HG03521 (cell line): ENCODE measurements around the gene TULP1.
"Not testable (repeated sequence)": the region's sequence is repeated elsewhere in the genome, so short reads cannot be mapped to it uniquely, and the experiment has no call there.

ENCODE experiments used
- ATAC-seq: cut with Tn5 transposase; IDR thresholded peaks from one replicate; pipeline ENCODE4 v1.9.1; 2021; ENCODE audit warnings: mild to moderate bottlenecking, moderate library complexity; ENCODE audit not compliant: unreplicated experiment

Gene TULP1

DNA sequence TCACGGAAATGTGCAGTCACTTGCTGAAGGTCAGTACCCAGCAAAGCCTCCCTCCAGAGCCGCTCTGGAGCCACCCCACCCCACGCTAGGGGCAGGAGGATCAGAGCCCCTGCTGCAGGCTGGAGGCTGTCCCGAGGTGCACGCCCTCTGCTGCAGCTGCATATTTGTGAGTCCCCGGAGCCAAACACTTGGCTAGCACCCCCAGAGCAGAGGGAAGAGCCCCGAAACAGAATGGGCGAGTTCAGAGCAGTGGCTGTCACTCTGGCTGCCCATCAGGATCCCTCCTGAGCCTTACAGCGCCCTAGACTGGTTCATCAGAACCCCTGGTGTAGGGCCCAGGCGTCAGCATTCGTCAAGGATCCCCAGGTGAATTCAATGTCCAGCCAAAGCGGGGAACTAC, 9.5 kb upstream of the TULP1 start:
- ATAC-seq: no peak

DNA sequence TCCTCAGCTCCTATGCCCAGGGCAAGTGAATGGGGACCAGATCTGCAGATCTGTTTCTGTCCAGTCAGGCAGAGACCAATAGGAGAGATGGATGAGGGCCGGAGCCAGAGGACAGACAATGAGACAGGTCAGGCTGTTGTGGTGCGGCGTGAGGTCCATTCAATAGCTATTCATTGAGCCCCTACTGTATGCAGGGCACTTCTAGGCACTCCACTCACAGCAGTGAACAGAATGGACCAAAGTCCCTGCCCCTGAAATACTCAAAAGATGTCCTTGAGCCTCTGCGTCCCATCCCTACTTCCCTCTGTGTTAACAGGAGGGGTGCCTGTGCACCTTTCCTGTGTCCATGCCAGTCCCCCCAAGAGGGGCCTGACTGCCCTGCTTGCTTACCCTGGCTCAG, 8.5 kb upstream of the TULP1 start:
- ATAC-seq: no peak

DNA sequence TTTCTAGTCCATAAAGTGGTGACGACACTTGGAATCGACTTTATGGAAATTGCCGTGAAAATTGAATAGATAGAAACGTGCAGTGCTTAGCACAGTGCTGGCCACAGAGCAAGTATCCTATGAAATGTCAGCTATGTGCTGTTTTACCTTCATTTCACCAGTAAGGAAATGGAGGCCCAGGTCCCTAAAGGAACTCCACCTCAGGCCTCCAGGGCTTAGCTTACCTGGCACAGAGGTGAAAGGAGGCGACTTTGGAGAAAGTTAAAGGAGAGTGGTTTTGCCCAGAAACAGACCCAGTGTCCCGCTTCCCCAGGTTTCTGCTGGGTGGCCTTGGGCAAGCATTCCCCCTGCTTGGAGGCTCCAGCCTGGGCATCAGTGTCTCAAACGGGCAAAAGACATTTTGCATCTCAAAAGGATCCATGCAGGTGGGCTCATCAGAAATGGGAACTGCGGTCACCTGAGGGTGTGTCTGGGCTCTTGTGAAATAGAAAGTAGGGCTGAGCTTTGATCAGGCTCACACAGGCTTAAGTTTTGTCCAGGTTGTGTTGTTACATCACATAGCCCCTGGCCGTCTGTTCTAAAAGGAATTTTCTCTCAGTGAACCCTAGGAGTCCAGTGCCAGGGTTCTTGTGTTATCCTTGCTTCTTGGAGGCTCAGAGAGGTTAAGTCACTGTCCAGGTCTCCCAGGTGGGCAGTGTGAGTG, 6.8 kb upstream of the TULP1 start:
- no peak for ATAC-seq

DNA sequence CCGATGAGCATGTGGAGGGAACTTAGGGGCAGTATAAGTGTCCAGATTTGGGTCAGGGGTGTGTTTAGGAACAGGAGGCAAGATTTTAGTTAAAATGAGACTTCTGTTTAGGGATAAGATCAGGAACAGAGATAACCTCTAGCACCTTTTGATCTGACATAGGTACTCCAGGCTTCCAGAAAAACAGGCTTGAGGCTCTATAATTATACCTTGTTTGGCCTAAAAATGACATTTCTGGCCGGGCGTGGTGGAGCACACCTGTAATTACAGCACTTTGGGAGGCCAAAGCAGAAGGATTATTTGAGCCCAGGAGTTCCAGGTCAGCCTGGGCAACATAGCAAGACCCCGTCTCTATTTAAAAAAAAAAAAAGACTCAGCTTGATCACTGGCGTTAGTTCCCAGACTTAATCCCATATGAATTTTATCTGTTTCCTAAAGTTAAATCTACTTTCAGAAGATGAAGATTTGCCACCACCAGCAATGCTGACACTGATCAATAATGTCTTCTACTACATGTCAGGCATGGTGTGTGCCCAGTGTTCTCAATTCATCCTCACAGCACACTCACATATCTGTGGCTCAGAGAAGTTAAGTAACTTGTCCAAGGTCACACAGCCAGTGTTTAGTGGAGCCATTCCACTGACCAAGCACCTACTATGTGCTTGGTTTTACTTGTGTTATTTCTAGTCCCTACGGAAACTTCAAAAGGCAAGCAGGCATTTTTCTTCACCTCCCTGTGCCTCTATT, 6.0 kb upstream of the TULP1 start:
- no peak for ATAC-seq

DNA sequence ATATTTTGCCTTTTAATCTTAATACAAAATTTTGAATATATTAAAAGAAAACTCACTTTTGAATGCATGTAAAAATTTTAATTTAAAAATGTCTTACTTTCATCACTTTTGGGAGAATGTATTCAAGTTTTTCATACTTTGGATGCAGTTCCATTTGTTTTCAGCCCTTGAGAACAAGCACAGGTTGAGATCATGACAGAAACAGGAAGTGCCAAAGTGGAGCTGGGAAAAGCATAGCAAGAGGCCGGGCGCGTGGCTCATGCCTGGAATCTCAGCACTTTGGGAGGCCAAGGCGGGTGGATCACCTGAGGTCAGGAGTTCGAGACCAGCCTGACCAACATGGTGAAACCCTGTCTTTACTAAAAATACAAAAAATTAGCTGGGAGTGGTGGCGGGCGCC, 5.3 kb upstream of the TULP1 start:
- not testable (repeated sequence) for ATAC-seq

DNA sequence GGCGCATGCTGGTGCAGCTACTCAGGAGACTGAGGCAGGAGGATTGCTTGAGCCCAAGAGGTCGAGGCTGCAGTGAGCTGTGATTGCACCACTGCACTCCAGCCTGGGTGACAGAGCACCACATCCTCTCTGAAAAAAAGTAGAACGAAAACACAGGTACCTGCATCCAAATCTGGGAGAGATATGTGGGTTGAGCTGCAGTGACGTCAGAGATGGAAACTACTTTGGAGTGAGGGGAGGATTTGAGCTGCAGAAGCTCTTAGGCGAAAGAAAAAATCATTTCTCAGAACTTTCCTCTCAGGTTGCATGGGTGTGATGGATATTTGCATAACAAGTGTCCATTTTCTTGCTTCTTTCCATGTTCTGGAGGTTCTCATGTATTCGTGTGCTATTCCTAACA, 4.0 kb upstream of the TULP1 start:
- ATAC-seq: no peak

DNA sequence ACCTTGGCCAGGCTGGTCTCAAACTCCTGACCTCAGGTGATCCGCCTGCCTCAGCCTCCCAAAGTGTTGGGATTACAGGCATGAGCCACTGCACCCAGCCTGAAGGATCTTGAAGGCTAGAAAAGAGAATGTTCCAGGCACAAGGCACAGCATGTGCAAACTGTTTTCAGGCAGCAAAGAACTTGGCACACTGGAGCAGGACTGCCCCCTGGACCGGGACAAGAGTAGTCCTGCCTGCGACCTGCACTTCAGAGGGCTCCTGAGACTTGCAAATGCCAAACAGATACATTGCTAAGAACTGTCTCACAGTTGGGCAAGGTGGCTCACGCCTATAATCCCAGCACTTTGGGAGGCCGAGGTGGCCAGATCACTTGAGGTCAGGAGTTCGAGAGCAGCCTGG, 3.2 kb upstream of the TULP1 start:
- not testable (repeated sequence) for ATAC-seq

DNA sequence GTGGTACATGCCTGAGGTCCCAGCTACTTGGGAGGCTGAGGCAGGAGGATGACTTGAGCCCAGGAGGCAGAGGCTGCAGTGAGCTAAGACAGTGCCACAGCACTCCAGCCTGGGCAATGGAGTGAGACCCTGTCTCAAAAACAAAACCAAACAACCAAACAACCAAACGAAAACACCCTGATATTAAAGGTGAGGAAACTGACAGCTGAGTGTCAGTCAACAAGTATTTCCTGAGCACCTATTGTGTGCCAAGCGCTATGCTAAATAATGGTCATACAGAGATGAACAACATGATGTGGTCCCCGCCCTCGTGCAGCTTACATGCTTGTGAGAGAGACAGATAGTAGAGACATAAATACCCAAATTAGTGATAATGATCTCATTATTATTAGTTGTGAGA, 1.9 kb upstream of the TULP1 start:
- ATAC-seq: no peak

DNA sequence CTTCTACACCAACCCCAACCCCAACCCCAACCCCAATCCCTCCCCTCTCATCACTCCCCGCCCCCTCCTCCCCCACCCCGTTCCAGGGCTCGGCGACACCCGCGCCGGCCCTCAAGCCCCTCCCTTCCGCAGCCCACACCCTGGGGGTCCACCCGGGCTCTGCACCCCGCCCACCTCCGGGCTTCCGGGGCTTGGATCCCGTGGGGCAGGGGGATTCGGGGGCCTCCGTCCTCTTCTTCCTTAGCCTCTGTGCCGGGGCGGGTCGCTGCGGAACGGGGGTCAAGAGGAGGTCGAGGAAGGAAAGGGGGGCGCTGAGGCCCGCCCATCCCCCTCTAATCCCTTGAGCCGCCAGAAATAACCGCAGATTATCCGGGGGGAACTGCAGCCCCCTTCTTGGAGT, 690 bp downstream of the TULP1 start:
- ATAC-seq: no peak

DNA sequence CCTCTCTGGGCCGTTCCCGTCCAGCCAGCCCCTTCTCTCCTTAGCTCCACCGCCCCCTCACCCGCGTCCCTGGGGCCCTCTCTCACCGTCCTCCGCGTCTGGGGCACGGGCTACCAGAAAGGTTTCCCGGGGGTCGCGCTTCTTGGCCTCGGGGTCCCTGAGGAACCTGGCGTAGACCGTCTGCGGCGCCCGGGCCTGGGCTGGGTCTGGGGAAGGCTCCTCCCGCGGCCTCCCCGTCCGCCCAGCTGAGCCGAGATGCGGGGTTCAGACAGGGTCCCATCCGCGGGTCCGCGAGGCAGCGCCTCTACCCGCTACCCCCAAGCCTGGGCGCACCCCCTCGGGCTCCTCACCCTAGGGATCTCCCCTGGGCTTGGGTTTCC, 1.1 kb downstream of the TULP1 start:
- ATAC-seq: no peak

DNA sequence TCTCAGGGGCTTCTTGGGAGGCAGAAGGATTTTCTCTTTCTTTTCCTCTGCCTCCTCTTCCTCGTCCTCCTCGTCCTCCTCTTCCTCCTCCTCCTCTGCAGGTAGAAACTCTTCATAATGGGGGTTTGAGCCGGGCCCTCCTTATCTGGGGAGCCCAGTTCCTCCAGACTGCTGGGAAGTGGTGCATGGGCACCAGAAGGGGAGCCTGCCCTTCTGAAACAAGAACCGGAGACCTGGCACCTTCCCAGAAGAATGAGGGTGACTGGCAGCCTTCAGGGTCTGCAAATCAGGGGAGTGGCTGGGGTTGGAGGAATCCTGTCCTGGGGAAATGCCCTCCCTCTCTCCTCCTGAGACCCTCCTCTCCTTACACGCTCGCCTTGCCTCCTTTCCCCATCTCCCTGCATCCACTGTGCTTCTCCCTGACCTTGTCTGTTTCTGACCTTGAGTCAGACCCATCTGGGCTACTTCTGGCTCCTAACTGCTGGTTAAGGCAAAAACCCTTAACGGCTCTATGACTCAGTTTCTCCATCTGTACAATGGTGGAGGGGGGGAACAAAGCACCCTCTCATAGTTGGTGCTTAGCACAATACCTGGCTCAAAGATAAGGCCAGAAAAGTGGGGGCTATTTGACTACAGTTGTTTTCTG, 1.7 kb downstream of the TULP1 start:
- ATAC-seq: no peak

DNA sequence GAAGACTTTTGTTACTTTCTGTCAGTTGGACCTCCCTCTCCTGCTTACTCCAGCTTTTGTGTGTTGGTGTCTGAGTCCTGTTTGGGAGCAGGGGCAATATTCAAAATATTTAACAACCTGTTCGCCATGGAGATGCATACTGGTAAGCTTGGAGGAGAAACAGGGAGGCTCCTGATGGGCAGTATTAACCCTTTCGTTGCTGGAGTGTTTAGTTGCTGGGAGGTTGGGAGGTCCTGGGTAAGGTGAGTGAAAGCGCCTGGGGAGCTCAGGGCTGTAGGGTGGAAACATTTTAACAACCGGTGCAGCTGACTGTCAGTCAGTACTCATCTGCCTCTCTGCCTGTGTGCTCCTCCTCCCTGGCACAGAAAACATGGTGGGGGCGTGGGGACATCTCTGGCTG, 4.2 kb downstream of the TULP1 start:
- ATAC-seq: no peak

DNA sequence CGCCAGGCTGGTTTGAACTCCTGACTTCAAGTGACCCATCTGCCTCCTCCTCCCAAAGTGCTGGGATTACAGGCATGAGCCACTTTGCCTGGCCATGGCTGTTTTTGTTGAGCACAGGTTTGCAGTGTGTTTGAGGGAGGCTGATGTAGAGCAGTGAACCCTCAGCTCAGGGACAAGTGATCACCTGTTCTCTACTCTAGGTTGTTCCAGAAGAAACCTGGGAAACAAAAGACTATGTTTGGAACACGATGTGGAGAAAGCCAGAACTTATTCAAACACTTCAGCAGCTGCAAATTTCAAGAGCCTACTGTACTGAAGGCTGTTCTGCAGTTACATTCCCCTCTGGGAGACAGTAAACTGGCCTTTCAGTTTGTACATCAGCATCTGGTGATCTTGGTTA, 4.7 kb downstream of the TULP1 start:
- ATAC-seq: no peak

DNA sequence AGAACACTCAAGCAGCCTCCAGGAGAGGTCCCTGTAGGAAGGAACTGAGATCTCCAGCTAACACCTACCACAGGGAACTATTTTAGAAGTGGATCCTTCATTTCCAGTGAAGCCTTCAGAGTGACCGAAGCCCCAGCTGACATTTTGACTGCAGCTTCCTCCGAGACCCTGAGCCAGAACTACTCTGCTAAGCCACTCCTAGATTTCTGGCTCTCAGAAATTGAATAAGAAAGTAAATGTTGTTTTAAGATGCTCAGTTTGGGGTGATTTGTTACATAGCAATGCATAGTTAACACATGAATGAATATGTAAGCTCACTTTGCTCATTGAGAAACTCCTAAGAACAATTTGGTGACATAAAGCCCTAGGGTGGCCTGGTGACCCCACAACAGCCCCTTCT, 5.5 kb downstream of the TULP1 start:
- no peak for ATAC-seq

DNA sequence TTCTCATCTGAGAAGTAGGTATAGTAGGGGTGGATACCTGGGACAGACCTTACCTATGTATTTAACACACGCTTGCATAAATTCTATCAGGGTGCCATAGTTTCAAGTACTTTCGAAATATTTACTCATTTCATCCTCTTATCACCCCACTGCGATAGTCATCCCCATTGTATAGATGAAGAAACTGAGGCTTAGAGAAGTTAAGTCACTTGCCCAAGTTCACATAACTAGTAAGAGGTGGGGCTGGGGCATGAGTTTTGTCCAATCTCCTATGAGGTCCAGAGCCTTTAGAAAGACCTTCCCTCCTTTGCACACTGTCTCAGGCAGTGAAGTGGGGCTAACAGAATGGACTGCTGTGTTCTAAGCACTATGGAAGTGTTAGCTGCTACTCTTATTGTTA, 6.2 kb downstream of the TULP1 start:
- ATAC-seq: no peak

DNA sequence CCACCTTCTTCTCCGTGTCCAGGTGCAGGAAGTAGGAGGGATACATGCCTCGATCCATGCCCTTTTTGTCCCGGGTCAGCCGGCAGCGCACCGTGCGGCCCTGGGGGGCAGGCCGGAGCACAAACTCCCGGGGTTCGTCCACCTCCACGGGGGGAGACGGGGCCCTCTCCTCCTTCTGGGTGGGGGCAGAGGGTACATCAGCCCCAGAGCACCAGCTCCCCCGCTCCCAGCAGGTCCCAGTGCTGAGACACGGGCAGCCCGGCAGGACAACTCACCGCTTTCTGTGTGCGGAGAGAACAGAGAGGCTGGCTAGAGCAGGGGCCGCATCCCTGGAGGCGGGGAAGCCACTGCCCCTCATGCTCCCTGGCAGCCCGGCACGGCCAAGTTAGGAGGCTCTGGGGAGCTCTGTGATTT, 6.7 kb downstream of the TULP1 start:
- no peak for ATAC-seq

DNA sequence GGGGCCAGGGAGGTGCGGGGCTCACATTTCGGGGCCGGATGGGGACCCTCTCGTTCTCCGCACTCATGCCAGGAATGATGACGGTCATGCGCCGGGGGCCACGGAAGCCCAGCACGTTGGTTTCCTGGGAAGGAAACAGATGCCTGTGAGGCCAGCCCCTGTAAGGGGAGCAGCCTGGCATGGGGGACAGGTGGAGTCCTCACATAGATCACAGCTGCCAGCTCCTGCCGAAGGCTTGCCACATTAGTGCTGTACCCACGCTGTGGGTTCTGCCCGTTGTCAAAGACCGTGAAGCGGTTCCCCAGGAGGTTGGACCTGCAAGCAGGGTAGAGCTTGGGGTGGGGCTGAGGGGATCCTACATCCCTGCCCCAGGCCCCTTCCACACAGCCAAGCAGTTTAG, 9.2 kb downstream of the TULP1 start:
- ATAC-seq: no peak

DNA sequence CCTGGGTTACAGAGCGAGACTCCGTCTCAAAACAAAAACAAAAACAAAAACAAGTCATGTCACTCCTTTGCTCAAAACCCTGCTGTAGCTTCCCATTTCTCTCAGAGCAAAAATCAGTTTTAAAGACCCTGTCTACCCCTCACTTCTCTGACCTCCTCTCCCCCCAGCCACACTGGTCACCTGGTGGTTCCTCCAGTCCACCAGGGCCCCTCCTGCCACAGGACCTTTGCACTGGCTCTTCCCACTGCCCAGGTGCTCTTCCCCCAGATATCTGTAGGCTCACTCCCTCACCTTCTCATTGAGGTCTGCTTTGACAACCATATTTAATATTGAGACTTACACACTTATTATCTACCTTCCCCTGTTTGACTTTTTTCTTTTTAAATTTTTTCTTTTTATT, 10.9 kb downstream of the TULP1 start:
- ATAC-seq: no peak

DNA sequence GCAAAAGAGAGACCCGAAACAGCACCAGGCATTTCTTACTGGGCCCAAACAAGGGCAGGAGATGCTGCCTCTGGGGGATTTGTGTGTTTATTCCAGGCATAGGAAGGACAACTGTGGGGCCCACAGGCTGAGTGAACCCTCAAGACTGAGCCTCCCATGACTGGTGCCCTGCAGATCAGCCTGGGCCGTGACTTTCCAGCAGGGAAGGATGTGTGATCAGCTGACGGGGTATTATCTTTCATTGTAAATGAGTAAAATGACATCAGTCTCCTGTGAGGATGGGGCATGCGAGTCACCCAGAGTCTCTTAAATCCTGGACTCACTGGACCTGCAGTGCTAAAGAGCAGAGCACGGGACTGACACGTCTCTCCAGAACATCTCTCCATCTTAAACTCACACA, 11.9 kb downstream of the TULP1 start:
- ATAC-seq: no peak

DNA sequence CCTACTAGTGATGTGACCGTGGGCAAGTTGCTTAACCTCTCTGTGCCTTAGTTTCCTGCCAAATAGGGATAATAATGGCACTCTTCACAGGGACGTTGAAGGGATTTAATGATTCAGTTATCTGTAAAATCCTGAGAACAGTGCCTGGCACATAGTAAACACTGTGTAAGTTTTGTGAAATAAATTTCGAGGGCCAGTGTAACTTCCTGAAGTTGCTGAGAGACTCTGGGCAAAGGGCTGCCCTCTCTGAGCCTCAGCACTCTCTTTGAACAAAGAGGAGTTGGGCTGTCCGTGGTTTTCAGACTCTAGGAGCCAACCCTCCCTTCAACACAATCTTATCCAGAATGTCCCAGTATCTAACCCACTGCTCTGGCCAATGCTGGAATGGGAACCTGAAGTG, 13.3 kb downstream of the TULP1 start:
- ATAC-seq: no peak

DNA sequence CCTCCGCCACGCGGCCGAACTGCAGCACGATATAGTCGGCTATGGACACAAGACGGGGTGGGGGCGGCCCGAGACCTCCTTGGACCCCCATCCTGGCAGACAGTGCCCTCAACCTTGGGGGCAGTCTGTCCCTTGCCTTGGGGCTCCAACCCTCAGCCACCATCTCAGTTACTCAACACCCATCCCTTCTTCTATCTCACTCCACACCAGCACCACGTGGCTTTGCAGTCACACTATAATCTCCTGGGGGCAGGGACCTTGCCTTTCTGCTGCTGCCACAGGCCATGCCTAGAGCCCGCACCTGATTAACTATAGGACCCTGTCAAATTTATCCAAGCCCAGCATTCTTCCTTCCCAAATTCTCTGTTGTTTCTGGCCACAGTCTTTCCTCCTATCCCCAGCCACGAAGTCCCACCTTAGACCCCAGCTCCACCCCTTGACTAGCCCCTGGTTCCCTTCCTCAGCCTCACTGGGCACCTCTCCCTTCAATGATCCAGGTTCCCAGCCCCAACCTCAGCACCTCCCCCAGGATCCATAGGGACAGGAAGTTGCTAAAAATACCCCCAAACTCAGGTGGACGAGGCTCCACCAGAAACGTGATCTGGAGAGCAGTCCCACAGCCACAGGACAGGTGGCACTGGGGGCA, 14.2 kb downstream of the TULP1 start:
- no peak for ATAC-seq
